Inferior parietal cortex (tissue), 1 donor: ENCODE data around the gene SPON2.

Source experiments
- DNase-seq: peaks from one replicate; pipeline ENCODE4 v3.0.0-alpha.2; 2016; ENCODE audit errors: extremely low spot score

Gene SPON2

DNA sequence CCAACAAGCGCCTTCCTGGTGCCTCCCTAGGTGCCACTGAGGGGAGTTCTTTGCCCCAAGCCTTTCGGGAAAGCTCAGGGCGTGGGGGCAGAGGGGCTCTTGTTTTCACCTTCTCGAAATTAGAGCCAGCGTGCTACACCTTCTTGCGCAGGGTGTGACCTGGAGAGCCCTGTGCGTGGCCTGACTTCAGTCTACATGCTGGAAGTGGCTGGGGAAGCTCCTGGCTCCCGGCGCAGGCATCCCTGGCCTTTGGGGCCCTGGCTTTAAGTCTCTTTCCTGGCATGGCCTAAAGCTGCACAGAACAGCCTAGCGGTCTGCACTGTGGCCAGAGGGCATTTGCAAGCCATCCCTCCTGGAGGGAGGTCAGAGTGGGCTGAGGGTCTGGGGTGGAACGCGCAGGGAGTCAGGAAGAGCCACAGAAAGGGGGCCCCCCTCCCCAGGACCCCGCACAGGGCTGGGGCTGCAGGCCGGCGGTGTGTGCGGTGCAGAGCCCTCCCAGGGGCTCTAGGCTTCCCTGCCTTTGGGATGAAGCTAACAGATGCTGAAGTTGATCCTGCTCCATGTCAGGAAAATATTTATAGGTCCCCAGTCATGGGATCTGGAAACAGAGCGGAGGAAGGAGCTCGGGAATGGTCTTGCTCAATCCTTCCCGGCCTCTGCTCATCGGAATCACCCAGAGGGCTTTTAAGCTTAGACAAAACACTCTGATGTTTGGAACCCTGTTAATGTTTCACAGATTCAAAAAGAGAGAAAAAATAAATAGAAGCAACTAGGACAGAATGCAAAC is 781 bp upstream of the SPON2 start:
- DNase-seq, result no peak

- no peak for DNase-seq
Observed at GRCh38 chr4:1171311-1172227, 814 bp downstream of the SPON2 start.

- no peak for DNase-seq
Observed at GRCh38 chr4:1170976-1171310, 1.4 kb downstream of the SPON2 start.

DNA sequence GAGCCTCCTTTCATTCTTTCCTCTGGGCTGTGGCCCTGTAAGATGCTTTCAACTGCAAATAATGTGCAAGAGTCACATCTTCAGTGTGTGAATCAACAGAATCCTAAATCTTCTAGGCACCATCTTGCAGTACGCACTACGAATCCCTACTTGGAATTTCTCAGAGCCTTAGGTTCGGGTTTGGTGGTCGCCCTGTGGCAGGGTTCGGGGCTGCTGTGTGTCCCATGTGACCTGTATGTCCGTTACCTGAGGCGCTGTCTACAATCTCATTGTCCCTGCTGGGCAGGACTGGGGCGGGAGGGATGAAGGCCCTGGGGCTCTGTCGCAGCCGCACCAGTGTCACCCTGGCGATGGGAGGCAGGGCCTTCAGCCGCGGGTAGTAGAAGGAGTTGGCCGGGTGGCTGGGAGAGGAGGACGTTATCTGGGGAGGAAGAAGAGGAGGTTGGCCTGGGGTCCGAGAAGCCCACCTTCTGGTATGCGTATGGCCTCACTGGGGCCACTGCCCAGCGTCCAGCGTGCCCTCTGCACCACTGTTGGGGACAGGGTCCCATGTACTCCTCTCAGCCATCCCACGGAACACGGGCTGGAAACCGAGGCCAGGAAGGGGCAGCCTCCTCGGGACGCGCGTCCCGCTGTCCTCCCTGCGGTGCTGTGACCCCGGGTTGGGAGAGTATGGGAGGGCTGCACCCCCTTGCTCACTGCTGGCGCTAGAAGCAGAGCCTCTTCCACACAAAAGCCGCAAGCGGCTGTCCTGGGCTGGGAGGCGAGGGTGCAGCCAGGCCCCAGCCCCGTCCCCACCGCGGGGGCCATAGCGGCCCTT is 2.0 kb downstream of the SPON2 start:
- DNase-seq, result no peak

GRCh38 chr4:1169691-1170096 is 2.7 kb downstream of the SPON2 start:
- no peak for DNase-seq

GRCh38 chr4:1169171-1169671 is 3.2 kb downstream of the SPON2 start:
- DNase-seq, result no peak

- no peak for DNase-seq
Observed at GRCh38 chr4:1168191-1169101, 3.9 kb downstream of the SPON2 start.

- DNase-seq, result peak; percentile 73
Observed at GRCh38 chr4:1167244-1167949, 5.0 kb downstream of the SPON2 start.

DNA sequence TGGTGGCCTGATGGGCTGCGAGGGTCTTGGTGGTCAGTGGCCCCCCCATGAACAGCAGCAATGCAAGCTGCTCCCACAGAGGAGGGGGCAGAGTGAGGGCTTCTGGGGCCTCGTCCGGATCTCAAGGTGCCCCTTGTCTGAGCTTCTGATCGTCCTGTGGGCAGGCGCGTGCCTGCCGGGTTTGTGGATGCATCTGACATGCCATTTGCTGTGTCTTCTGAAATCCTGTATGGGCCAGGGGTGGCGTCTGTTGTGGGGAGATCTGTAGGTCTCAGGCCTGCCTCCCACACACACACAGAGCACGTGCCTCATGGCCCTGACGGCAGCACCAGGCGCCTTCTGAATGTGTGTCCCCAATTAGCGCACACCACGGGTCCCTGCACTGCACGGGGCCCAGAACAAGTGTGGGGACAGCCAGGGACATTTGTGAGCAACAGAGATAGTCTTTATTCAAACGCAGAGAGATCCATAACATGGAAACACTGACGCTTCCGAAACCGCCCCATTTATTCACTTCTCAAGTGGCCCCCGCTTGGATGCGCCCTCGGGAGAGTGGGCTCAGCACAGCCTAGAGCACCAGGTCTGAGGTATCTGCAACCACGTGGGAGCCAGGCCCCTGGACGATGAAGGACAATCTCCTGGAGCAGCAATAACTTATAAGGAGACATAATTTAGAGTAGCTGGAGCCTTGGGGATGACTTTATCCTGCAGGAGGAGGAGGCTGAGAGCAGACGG is 5.7 kb downstream of the SPON2 start:
- no peak for DNase-seq

- DNase-seq, result no peak
Observed at GRCh38 chr4:1164956-1165545, 7.3 kb downstream of the SPON2 start.

- DNase-seq, result no peak
Observed at GRCh38 chr4:1164444-1164843, 7.9 kb downstream of the SPON2 start.

- DNase-seq, result no peak
Observed at GRCh38 chr4:1164040-1164439, 8.3 kb downstream of the SPON2 start.

DNA sequence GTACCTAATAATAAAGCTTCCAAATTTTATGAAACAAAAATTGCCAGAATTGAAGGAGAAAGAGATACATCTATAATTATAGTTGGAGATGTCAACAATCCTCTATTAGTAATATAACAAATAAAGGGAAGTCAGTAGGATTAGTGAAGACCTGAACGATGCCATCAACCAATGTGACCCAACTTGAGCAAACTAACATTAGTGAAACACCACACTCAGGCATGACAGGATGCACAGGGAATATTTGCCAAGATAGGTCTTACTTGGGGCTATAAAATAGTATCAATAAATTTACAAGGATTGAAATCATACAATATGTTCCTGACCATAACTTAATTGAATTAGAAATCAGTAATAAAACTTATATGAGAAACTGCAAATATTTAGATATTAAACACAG is 12.0 kb downstream of the SPON2 start:
- DNase-seq, result no peak

DNA sequence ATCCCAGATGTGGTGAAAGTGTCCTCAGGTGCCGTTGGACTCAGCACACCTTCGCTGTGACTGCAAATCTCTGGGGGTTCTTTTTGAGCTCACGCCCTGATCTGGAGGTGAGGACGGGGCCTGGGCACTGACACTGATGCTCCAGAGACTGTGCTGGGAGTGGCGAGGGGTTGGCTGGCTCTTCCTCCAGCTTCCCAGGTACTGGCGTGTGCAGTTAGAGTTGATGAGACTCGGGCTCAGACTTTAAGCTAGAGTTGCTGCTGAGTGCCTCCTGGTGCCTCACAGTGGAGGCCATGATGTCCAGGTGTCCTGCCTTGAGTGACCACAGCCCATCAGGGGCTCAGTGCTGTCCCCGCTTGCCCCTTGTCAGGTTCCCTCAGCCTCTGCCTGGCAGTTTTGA is 16.3 kb downstream of the SPON2 start:
- no peak for DNase-seq

DNA sequence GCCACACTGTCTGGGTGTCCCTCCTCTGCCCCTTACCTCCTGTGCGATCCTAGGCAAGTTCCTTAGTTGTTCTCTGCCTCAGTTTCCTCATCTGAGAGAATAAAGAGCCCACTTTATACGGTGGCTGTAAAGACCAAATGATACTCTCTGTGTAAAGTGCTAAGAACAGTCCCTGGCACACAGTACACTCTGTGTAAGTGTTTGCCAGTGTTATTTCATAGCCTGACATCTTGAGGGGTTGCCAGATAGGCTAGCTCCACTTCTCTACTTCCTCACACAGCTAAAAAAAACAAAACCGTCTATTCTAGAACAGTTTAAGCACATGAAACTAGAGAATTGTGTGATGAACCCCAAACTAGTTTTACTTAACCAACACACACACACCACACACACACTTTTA is 17.1 kb downstream of the SPON2 start:
- DNase-seq, result no peak

- DNase-seq, result no peak
Observed at GRCh38 chr4:1154523-1155182, 17.7 kb downstream of the SPON2 start.

- DNase-seq, result no peak
Observed at GRCh38 chr4:1154126-1154522, 18.3 kb downstream of the SPON2 start.

GRCh38 chr4:1153567-1154090 is 18.8 kb downstream of the SPON2 start:
- DNase-seq, result no peak
